Activated naive CD8-positive, alpha-beta T cell treated with anti-CD3 and anti-CD28 coated beads for 36 hours (primary cell): ENCODE data around the gene YIF1A. TPM values are rescaled to one million over a fixed set of nuclear protein-coding genes. Genes with fewer than 3 reads are reported as not detected.
"Not testable (repeated sequence)": the region's sequence is repeated elsewhere in the genome, so short reads cannot be mapped to it uniquely, and the experiment has no call there.

Experiments used
- DNase-seq: peaks from one replicate; pipeline ENCODE4 v3.0.0; 2021
- H3K27ac Mint-ChIP-seq: one replicate; pipeline ENCODE4 v1.8.0; 2022; ENCODE audit warnings: mild to moderate bottlenecking, moderate library complexity, mixed read lengths
- H3K27me3 Mint-ChIP-seq: one replicate; pipeline ENCODE4 v1.8.0; 2022; ENCODE audit warnings: mild to moderate bottlenecking, mixed read lengths
- H3K36me3 Mint-ChIP-seq: one replicate; pipeline ENCODE4 v1.8.0; 2021; ENCODE audit warnings: mild to moderate bottlenecking, mixed read lengths
- H3K4me1 Mint-ChIP-seq: one replicate; pipeline ENCODE4 v1.8.0; 2021; ENCODE audit warnings: mixed read lengths
- H3K4me3 Mint-ChIP-seq: one replicate; pipeline ENCODE4 v1.8.0; 2022; ENCODE audit warnings: mild to moderate bottlenecking, moderate library complexity, mixed read lengths
- H3K9me3 Mint-ChIP-seq: one replicate; pipeline ENCODE4 v1.8.0; 2022; ENCODE audit warnings: mixed read lengths
- total RNA-seq, 2 experiments: library from RNA; stranded (reverse); gene quantifications; one replicate each; pipeline ENCODE4 v1.2.3, GENCODE V29; 2021

Gene YIF1A
- total RNA-seq, 2 experiments from 2014 or later: 64.1 to 72.4 TPM

DNA sequence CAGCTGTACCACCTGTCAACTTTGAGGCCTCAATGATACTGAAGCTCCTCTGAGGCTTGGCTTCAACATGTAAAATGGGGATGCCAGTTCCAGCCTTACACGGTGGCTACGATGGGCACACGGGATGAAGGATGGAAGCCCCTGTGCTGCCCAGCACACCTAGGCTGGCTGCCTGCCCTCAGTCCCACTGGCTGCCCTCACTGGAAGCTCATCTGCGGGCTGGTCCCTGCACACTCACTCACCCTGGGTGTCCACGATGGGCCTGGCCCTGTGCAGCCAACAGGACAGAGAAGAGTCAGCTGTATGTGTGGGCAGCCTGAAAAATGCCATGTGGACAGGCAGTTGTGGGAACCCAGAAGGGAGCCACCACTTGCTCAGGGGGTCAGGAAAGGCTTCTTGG lies 2.2 kb downstream of the YIF1A start:
- peaks cover 9% of the 10 kb centered on the region for H3K27me3 Mint-ChIP-seq
- DNase-seq: no peak
- H3K36me3 Mint-ChIP-seq: peaks cover 8% of the 10 kb centered on the region
- H3K4me1 Mint-ChIP-seq: peaks cover 34% of the 10 kb centered on the region
- peak overlapping the region; percentile 20 for H3K4me3 Mint-ChIP-seq
- no peaks in the 10 kb centered on the region for H3K9me3 Mint-ChIP-seq
- no peak overlapping the region for H3K27ac Mint-ChIP-seq

DNA sequence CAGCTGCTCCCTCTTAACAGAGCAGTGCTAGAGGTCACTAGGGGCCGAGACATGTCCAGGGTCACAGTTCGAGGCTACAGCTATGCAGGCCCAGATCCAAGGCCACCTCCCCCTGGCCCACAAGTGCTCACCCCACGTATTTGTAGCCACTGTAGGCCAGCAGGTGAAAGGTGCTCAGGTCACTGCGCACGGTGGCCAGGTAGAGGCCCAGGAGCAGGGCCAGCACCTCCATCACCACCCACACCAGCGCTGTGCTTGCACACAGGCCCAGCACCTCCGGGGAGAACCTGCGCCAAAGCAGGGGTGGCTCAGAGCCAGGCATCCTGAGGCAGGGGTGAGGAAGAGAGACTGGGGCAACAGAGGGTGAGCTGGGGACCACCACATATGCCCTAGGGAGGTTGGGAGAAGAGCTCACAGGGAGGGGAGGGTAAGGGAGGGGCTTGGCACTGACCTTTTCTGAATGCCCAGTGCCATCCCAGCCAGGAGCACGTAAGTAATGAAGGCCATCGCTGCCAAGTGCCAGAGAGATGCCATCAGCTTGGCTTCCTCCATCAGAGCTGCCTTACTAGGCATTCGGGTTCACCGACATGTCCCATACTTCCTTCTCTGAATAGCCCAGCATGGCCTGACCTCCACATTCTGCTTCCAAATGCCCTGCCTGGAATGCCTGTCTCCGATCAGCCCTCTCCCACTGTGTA lies 3.5 kb downstream of the YIF1A start:
- no peaks in the 10 kb centered on the region for H3K27me3 Mint-ChIP-seq
- H3K27ac Mint-ChIP-seq: no peak overlapping the region
- no peak overlapping the region for H3K4me3 Mint-ChIP-seq
- H3K36me3 Mint-ChIP-seq: peaks cover 8% of the 10 kb centered on the region
- no peaks in the 10 kb centered on the region for H3K9me3 Mint-ChIP-seq
- DNase-seq: no peak
- peaks cover 34% of the 10 kb centered on the region for H3K4me1 Mint-ChIP-seq

DNA sequence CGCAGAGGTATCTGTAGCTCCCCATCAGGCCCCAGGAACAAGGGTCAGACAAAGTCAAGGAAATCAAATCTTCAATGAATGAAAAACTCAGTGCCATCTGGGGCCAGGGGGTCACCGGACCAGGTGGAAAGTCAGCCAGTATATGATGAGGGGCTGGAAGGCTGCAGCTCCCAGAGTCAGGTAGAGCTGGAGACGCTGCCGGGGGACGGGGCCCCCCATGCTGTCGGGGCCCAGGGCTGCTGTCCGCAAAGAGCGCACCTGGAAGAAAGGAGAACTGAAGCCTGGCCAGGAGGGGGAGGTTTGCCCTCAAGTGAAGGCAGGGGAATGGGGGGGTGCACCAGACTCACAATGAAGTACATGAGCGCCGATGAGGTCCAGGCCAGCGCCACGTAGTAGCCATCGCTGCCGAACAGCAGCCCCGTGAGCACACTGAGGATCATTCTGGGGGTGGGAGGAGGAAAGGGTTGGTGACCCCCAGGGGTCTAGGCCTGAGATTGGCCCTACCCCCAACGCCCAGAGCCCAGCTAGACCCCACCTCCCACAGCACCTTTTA lies 4.3 kb downstream of the YIF1A start:
- H3K27ac Mint-ChIP-seq: no peak overlapping the region
- no peaks in the 10 kb centered on the region for H3K9me3 Mint-ChIP-seq
- no peak overlapping the region for H3K4me3 Mint-ChIP-seq
- H3K36me3 Mint-ChIP-seq: peaks cover 8% of the 10 kb centered on the region
- peaks cover 26% of the 10 kb centered on the region for H3K4me1 Mint-ChIP-seq
- peaks cover 2% of the 10 kb centered on the region for H3K27me3 Mint-ChIP-seq
- DNase-seq: no peak

DNA sequence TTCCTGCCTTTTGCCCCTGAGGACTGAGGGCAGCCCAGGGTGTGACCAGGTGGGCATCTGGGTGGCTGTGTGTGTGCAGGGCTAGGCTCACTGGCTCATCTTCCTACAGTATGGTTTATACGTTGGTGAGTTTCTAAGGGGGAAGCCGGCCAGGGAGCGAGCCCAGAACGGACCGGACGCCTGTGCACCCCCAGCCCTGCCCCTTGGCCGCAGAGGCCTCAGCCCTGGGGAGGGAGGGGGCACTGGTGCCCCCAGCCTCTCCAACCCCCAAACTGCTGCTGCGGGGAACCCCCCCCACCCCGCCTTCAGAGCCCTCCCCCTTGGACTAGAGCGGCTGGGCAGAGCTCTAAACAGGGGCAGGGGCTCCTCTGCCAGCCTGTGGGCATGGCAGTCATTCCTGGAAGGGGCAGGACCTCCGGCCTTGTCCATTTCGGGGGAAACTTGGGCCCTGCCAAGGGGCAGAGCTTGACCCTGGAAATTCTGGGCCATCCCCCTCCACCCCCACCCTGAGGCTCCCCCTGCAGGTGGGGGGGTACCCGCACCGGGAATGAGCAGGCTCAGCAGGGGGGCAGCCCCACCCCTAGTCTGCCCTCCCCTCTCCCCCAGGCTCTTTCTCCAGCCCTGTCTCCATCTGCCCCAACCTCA lies 5.4 kb downstream of the YIF1A start:
- Mint-ChIP-seq H3K36me3 (peaks cover 8% of the 10 kb centered on the region), H3K27ac (no peak overlapping the region), H3K4me3 (no peak overlapping the region), H3K9me3 (no peaks in the 10 kb centered on the region), H3K4me1 (peaks cover 32% of the 10 kb centered on the region), H3K27me3 (peaks cover 10% of the 10 kb centered on the region)
- DNase-seq: no peak

DNA sequence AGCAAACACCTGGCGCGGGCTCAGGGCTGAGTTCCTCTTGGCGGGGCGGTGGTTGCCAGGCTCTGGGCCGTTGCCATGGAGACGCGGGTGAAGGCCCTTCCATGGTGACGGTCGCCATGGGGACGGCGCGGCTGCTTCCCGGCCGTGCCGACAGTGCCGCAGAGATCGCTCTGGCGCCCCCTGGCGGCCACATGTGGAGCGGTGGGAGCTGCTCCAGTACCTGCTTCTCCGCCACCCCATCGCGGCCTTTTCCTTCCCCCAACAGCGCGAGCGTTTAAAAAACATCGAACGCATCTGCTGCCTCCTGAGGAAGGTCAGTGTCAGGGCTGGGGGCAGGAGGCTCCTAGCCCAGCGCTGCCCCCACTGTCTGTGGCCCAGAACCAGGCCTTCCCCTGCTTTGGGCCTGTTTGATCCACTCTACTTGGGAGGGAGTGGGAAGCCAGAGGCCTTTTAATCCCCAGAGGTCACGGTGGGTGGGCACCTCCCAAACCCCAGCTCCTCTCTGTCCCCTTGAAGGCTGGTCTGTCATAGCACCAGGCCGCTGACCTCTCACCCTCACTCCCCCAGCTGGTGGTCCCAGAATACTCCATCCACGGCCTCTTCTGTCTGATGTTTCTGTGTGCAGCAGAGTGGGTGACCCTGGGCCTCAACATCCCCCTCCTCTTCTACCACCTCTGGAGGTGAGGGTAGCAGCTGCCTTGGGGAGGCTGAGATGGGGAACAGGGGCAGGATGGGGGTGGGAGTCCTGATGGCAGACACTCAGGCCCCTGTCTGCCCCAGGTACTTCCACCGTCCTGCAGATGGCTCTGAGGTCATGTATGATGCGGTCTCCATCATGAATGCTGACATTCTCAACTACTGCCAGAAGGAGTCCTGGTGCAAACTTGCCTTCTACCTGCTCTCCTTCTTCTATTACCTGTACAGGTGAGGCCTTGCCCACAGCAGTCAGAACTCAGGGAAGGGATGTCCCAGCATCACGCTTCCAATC lies 6.2 kb downstream of the YIF1A start:
- no peaks in the 10 kb centered on the region for H3K9me3 Mint-ChIP-seq
- peaks cover 10% of the 10 kb centered on the region for H3K27me3 Mint-ChIP-seq
- no peak overlapping the region for H3K27ac Mint-ChIP-seq
- H3K36me3 Mint-ChIP-seq: peaks cover 8% of the 10 kb centered on the region
- no peak overlapping the region for H3K4me3 Mint-ChIP-seq
- H3K4me1 Mint-ChIP-seq: peaks cover 32% of the 10 kb centered on the region
- DNase-seq: peak; percentile 100

DNA sequence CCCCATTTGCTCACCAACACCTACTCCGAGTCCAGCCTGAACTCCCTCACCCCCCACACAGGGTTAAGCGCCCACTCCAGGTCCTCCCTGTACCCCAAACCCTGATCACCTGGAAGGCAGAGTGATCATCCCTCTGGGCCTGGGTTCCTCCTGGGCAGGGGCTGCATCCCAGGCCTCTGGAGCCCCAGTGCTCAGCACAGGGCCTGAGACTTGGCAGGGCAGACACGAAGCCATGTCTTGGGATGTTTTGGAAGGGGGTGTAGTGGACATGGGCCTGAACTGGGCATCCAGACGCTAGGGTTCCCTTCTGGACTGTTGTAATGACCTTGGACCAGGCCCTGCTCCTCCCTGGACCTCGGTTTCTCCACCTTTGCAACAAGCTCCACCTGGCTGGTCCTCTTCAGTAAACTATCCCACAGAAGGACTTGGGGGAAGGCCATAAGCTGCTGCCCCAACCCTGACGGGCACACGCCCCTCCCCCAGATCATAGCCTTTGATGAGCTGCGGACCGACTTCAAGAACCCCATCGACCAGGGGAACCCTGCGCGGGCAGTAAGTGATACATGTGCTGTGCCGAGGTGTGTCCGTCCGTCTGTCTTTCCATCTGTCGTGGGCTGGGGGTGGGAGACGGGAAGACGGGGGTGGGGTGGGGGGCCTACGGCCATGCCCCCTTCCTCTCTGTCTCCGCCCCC lies 7.0 kb downstream of the YIF1A start:
- no peak overlapping the region for H3K4me3 Mint-ChIP-seq
- no peak overlapping the region for H3K27ac Mint-ChIP-seq
- peaks cover 30% of the 10 kb centered on the region for H3K4me1 Mint-ChIP-seq
- DNase-seq: peak; percentile 31
- H3K9me3 Mint-ChIP-seq: no peaks in the 10 kb centered on the region
- H3K36me3 Mint-ChIP-seq: peaks cover 8% of the 10 kb centered on the region
- H3K27me3 Mint-ChIP-seq: peaks cover 10% of the 10 kb centered on the region

DNA sequence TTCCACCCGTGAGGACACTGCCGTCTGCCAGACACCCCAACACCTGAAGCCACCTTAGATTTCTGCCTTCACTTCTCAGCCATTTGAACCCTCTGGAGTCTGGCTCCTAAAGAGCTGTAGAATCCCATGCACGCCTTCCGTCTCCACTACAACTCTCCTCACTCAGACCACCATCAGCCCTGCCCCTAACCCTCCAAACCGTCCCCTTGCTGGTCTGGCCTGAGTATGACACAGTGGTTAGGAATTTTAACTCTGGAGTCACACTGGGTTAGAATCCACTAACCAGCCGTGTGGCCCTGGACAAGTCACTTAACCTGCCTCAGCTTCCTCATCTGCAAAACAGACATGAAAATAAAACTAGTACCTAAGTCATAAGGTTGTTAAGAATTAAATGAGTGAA lies 7.9 kb downstream of the YIF1A start:
- Mint-ChIP-seq H3K27ac (no peak overlapping the region), H3K4me3 (no peak overlapping the region), H3K27me3 (peaks cover 10% of the 10 kb centered on the region), H3K9me3 (no peaks in the 10 kb centered on the region), H3K36me3 (peaks cover 8% of the 10 kb centered on the region), H3K4me1 (peaks cover 28% of the 10 kb centered on the region)
- no peak for DNase-seq

DNA sequence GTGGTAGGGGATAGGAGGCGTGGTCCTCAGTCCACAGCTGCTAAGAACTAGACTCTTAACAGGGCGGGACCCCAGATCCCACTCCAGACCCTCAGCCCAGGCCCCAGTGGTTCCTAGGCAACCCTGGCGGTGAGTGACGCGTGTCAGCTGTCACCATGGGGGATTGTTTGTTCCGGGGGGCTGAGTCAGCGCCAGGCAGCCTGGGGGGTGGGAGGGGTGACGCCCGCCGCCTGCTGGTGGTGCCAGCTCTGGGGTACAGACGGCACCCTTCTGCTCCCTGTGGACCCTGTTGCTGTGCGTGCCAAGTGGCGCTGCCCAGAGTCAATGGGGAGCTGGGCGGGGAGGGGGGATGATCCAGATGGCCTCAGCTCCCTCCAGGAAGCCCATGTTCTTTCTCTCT lies 8.5 kb downstream of the YIF1A start:
- Mint-ChIP-seq H3K9me3 (no peaks in the 10 kb centered on the region), H3K4me3 (no peak overlapping the region), H3K27ac (no peak overlapping the region), H3K27me3 (peaks cover 10% of the 10 kb centered on the region), H3K4me1 (peaks cover 28% of the 10 kb centered on the region), H3K36me3 (peaks cover 11% of the 10 kb centered on the region)
- DNase-seq: no peak

DNA sequence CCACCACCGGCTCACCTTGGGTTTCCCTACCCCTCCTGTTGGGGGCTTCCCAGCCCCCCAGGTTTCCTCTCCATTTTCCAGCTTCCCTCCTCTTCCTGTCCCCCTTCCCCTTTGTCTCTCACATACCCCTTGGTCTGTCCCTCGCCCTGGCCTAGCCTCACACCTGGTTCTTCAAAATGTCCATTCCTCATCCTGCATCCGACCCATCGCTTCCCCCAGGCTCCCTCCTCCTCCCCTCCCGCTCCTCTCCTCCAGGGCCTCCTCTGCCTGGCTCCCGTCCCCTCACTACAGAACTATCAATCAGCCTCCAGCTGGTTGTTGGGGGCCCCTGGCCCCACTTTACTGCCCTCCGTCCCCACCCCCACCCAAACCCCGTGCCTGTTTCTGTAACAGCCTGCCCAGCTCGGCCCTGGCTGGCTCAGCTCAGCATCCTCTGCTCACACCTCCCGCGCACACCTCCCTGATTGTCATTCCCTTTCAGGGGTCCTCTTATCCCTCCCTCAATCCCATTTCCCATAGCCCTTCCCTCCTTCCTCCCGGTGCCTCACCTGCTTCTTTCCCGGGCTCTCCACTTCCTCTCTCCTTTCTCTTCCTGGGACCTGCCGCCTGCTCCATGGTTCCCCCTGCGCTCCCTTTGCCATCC lies 9.7 kb downstream of the YIF1A start:
- H3K4me3 Mint-ChIP-seq: peak overlapping the region; percentile 80
- peaks cover 28% of the 10 kb centered on the region for H3K4me1 Mint-ChIP-seq

DNA sequence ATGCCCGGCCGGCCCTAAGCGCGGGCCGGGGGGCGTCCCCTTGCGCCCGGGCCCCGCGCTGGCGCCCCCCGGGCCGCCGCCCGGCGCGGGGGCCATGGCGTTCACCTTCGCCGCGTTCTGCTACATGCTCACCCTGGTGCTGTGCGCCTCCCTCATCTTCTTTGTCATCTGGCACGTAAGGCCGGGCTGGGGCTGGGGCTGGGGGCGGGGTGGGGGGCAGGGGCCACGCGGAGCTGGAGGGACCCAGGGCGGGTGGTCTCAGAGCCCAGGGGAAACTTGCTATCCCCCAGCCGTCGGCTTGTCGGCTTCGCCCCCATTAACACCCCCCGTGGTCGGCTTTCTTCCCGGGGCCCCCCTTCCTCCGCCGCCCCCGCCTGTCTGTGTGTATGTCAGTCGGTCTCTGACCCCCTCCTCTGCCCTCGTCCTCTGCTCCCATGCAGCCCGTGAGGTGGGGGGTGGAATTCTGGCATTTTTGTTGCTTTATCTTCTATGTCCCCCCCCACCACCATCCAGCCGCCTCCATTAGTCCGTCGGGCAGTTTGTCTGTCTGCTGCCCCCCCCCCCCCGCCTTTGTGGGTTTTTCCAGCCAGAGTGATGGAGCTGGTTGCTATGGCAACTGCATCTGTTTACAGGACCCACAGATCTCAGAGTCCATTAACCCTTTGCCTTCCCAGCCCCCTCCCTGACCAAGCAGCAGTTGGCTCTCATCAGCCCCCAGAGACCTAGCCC lies 10.4 kb downstream of the YIF1A start:
- Mint-ChIP-seq H3K9me3 (no peaks in the 10 kb centered on the region), H3K36me3 (peaks cover 4% of the 10 kb centered on the region), H3K27me3 (peaks cover 10% of the 10 kb centered on the region), H3K27ac (peak overlapping the region; percentile 4), H3K4me1 (peaks cover 28% of the 10 kb centered on the region), H3K4me3 (peak overlapping the region; percentile 80)
- peak; percentile 29 for DNase-seq

More for the DNA sequence above, 9.7 kb downstream of the YIF1A start:
- Mint-ChIP-seq H3K27ac (peak overlapping the region; percentile 4), H3K9me3 (no peaks in the 10 kb centered on the region), H3K36me3 (peaks cover 4% of the 10 kb centered on the region), H3K27me3 (peaks cover 10% of the 10 kb centered on the region)
- DNase-seq: no peak

DNA sequence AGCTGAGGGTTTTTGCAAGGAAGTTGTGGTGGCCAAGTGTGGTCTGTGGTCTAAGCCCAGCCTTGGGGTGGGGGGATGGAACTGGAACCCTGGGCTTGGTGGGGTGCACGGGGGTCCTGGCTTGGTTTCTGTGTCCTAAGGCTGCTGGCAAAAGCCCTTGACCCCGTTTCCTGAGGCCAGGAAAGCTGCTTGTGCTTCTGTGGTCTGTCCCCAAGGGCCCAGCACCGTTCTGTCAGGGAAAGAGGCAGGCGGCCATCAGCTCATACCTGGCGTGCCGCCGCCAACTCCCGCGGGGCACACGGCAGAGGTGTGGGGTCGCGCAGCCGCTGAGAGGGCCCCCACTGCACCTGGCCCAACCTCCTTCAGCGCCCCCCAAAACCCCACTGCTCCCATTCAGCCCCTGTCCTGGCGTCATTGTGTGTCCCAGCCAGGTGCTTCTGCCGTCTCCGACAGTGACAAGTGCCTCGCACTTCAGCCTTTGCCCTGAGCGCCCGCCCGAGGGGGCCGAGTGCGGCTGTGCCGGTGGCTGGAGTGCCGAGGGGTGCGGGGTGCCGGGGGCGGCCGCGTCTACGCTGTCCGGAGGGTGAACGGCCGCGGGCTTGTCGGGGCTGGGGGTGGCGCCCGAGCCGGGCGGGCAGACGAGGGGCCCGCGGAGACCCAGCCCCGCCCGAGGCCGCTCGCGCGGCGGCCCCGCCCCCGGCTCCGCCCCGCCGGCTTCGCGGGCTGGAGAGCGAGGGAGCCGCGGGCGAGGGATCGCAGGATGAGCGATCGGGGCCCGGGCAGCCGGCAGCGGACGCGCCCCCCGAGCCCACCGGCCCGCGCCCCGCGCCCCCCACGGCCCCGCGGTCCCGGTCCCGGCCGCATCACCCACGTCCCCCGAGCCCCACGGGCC lies 11.2 kb downstream of the YIF1A start, which contains the start of gene CNIH2:
Gene CNIH2, plus strand, starts transcription at position 705 of the 892 bp plus-strand sequence. CDS start 282 bp downstream, outside the sequence.
- H3K27ac Mint-ChIP-seq: peak within 1 kb of the TSS; percentile 4
- H3K4me1 Mint-ChIP-seq: peaks cover 23% of the 10 kb centered on the region
- H3K4me3 Mint-ChIP-seq: peak within 1 kb of the TSS; percentile 80
- peak; percentile 64 for DNase-seq
- peaks cover 10% of the 10 kb centered on the region for H3K27me3 Mint-ChIP-seq
- H3K9me3 Mint-ChIP-seq: no peaks in the 10 kb centered on the region
- peaks cover 7% of the 10 kb centered on the region for H3K36me3 Mint-ChIP-seq

DNA sequence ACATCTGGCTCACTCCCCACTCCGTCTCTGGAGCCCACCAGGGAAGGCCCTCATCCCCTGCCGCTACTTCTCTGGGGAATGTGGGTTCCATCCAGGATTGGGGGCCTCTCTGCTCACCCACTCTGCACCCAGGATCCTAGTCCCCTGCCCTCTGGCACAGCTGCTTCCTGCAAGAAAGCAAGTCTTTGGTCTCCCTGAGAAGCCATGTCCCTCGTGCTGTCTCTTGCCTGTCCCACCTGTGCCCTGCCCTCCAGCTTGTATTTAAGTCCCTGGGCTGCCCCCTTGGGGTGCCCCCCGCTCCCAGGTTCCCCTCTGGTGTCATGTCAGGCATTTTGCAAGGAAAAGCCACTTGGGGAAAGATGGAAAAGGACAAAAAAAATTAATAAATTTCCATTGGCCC lies 11.9 kb downstream of the YIF1A start:
- peaks cover 16% of the 10 kb centered on the region for H3K4me1 Mint-ChIP-seq
- H3K27ac Mint-ChIP-seq, H3K9me3 Mint-ChIP-seq, H3K36me3 Mint-ChIP-seq, H3K27me3 Mint-ChIP-seq, H3K4me3 Mint-ChIP-seq, DNase-seq: not testable (repeated sequence)

DNA sequence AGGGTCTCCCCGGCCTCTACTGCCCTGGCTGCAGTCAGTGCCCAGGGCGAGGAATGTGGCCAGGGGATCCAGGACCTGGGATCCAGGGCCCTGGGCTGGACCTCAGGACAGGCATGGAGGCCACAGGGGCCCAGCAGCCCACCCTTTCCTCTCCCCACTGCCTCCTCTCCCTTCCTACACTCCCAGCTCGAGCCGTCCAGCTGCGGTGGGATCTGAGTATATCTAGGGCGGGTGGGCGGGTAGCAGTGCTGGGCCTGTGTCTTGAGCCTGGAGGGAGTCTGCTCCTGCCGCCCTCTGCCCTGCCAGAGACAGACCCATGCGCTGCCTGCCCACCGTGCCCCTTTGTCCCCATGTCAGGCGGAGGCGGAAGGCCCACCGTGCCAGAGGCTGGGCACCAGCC lies 12.3 kb downstream of the YIF1A start:
- not testable (repeated sequence) for H3K27me3 Mint-ChIP-seq, H3K4me3 Mint-ChIP-seq, H3K27ac Mint-ChIP-seq, H3K9me3 Mint-ChIP-seq, DNase-seq, H3K36me3 Mint-ChIP-seq
- peaks cover 16% of the 10 kb centered on the region for H3K4me1 Mint-ChIP-seq
